SK-N-SH (cell line): Measurements from ENCODE around the gene CEP112. TPM values are rescaled to one million over a fixed set of nuclear protein-coding genes. Genes with fewer than 3 reads are reported as not detected.

Experiments used
- CTCF ChIA-PET: fragments of 300-600, 350-600 bp; formaldehyde crosslinking; extraction: SDS; loops from one replicate; lab custom pipeline; 2021; lab: Yijun Ruan, JAX
- POLR2A ChIA-PET: fragments of 350-600 bp; sonication (Branson Sonifier 250); formaldehyde crosslinking; extraction: SDS; loops from one replicate; lab custom pipeline; 2020; ENCODE audit warnings: antibody characterized with exemption, inconsistent platforms; lab: Yijun Ruan, JAX
- DNase-seq: peaks from one replicate; pipeline ENCODE4 v3.0.0; 2012
- H2AFZ ChIP-seq: fragments of 200-600 bp; sonication (generic); 2 replicates; pipeline ENCODE4 v1.8.1; 2016; ENCODE audit warnings: antibody characterized with exemption, mild to moderate bottlenecking, low read depth
- H3F3A ChIP-seq: fragments of 200-600 bp; sonication (generic); replicated peaks from 2 replicates; pipeline ENCODE3; 2016; ENCODE audit warnings: antibody characterized with exemption, mild to moderate bottlenecking; ENCODE audit not compliant: insufficient read depth
- H3K27ac ChIP-seq, 2 experiments: fragments of 200-500 bp in 1 of 2; fragments of 200-600 bp in 1 of 2; sonication (Bioruptor generic) in 1 of 2; sonication (generic), shearing (Covaris generic) in 1 of 2; 2 replicates each; pipeline versions ENCODE4 v1.5.1 to v1.6.1; 2014 to 2016; ENCODE audit warnings: low read depth in 2 of 2, inconsistent platforms in 1 of 2, low read length in 1 of 2, mild to moderate bottlenecking in 1 of 2, mixed read lengths in 1 of 2
- H3K27me3 ChIP-seq: fragments of 200-600 bp; sonication (generic), shearing (Covaris generic); 2 replicates; pipeline ENCODE4 v1.6.1; 2016; ENCODE audit warnings: mixed run types; ENCODE audit not compliant: insufficient read depth
- H3K36me3 ChIP-seq, 2 experiments: fragments of 200-500 bp in 1 of 2; fragments of 200-600 bp in 1 of 2; sonication (Bioruptor generic) in 1 of 2; sonication (generic) in 1 of 2; replicated peaks in 1 of 2; 2 replicates each; pipeline versions ENCODE3 to v1.5.1; 2014 to 2016; ENCODE audit warnings: low read length in 1 of 2, mild to moderate bottlenecking in 1 of 2; ENCODE audit not compliant: insufficient read depth in 2 of 2, control insufficient read depth in 1 of 2
- H3K4me1 ChIP-seq, 2 experiments: fragments of 200-500 bp in 1 of 2; fragments of 200-600 bp in 1 of 2; sonication (Bioruptor generic) in 1 of 2; sonication (generic), shearing (Covaris generic) in 1 of 2; 2 replicates each; pipeline versions ENCODE4 v1.5.1 to v1.6.1; 2014 to 2016; ENCODE audit warnings: low read depth in 1 of 2, low read length in 1 of 2, mixed run types in 1 of 2; ENCODE audit not compliant: insufficient read depth in 2 of 2, control insufficient read depth in 1 of 2
- H3K4me2 ChIP-seq: fragments of 200-600 bp; sonication (generic), shearing (Covaris generic); 2 replicates; pipeline ENCODE4 v1.6.1; 2017; ENCODE audit warnings: mixed run types
- H3K4me3 ChIP-seq, 2 experiments: fragments of 200-500 bp in 1 of 2; fragments of 200-600 bp in 1 of 2; sonication (Bioruptor generic) in 1 of 2; sonication (generic), shearing (Covaris generic) in 1 of 2; 2 replicates each; pipeline versions ENCODE4 v1.5.1 to v1.8.1; 2014 to 2016; ENCODE audit warnings: low read depth in 2 of 2, inconsistent platforms in 1 of 2, low read length in 1 of 2, mild to moderate bottlenecking in 1 of 2, mixed read lengths in 1 of 2, moderate library complexity in 1 of 2
- H3K79me2 ChIP-seq: fragments of 200-600 bp; sonication (generic); 2 replicates; pipeline ENCODE4 v1.8.1; 2017; ENCODE audit warnings: mild to moderate bottlenecking; ENCODE audit not compliant: insufficient read depth
- H3K9ac ChIP-seq: fragments of 200-600 bp; sonication (generic); 2 replicates; pipeline ENCODE4 v1.6.1; 2017; ENCODE audit warnings: mixed run types
- H3K9me2 ChIP-seq: fragments of 200-600 bp; sonication (generic); 2 replicates; pipeline ENCODE4 v1.6.1; 2017; ENCODE audit warnings: mixed run types
- H3K9me3 ChIP-seq: fragments of 200-600 bp; sonication (generic); 2 replicates; pipeline ENCODE4 v1.6.1; 2017; ENCODE audit warnings: mixed run types, mild to moderate bottlenecking, moderate library complexity
- H4K20me1 ChIP-seq: fragments of 200-600 bp; sonication (generic); 2 replicates; pipeline ENCODE4 v1.6.1; 2017; ENCODE audit warnings: mild to moderate bottlenecking, mixed run types; ENCODE audit not compliant: insufficient read depth
- CHD2 ChIP-seq: fragments of 150-350 bp; IDR thresholded peaks from 2 replicates; pipeline ENCODE4 v1.6.1; 2018; ENCODE audit warnings: low read length; ENCODE audit not compliant: partially characterized antibody
- CTCF ChIP-seq: fragments of 200-600 bp; sonication (generic); IDR thresholded peaks from 2 replicates; pipeline ENCODE4 v1.6.1; 2017; ENCODE audit warnings: antibody characterized with exemption, mild to moderate bottlenecking, moderate library complexity
- ELF1 ChIP-seq: IDR thresholded peaks from 2 replicates; pipeline ENCODE4 v1.4.0; 2012
- EZH2phosphoT487 ChIP-seq: fragments of 200-600 bp; sonication (generic); IDR thresholded peaks from 2 replicates; pipeline ENCODE4 v1.6.1; 2017; ENCODE audit warnings: low read depth, mixed run types, mild to moderate bottlenecking, antibody characterized with exemption, moderate library complexity, borderline replicate concordance
- FOXJ3 ChIP-seq: sonication (generic); formaldehyde crosslinking; IDR thresholded peaks from 2 replicates; pipeline ENCODE4 v1.5.1; 2020; ENCODE audit warnings: mild to moderate bottlenecking, missing genetic modification reagents
- FOXM1 ChIP-seq: IDR thresholded peaks from 2 replicates; pipeline ENCODE4 v1.4.0; 2012; ENCODE audit warnings: low read depth, mild to moderate bottlenecking
- NFIC ChIP-seq: IDR thresholded peaks from 2 replicates; pipeline ENCODE4 v1.4.0; 2012; ENCODE audit warnings: borderline replicate concordance
- NRF1 ChIP-seq: IDR thresholded peaks from 2 replicates; pipeline ENCODE4 v1.6.1; 2012; ENCODE audit warnings: low read depth, mild to moderate bottlenecking, low read length
- PBX3 ChIP-seq: IDR thresholded peaks from 2 replicates; pipeline ENCODE4; 2012
- POLR2AphosphoS5 ChIP-seq: IDR thresholded peaks from 2 replicates; pipeline ENCODE4 v1.6.1; 2012; ENCODE audit warnings: low read depth, low read length
- RFX5 ChIP-seq: IDR thresholded peaks from 2 replicates; pipeline ENCODE4 v1.6.1; 2012; ENCODE audit warnings: mild to moderate bottlenecking, improper control_type of control experiment, low read length
- SIN3A ChIP-seq: IDR thresholded peaks from 2 replicates; pipeline ENCODE4 v1.6.1; 2012; ENCODE audit warnings: low read depth, mild to moderate bottlenecking, low read length, moderate library complexity, borderline replicate concordance
- TCF12 ChIP-seq: IDR thresholded peaks from 2 replicates; pipeline ENCODE4 v1.4.0; 2012
- TEAD4 ChIP-seq: IDR thresholded peaks from 2 replicates; pipeline ENCODE4 v1.4.0; 2012; ENCODE audit warnings: mild to moderate bottlenecking, borderline replicate concordance; ENCODE audit not compliant: insufficient read depth
- USF1 ChIP-seq: IDR thresholded peaks from 2 replicates; pipeline ENCODE4 v1.4.0; 2012; ENCODE audit warnings: low read depth, borderline replicate concordance
- USF2 ChIP-seq: fragments of 150-350 bp; IDR thresholded peaks from 2 replicates; pipeline ENCODE4 v1.6.1; 2017; ENCODE audit warnings: antibody characterized with exemption, low read length, low read depth, borderline replicate concordance
- YY1 ChIP-seq: IDR thresholded peaks from 2 replicates; pipeline ENCODE4 v1.4.0; 2012; ENCODE audit warnings: low read depth, mild to moderate bottlenecking
- ZBTB33 ChIP-seq: IDR thresholded peaks from 2 replicates; pipeline ENCODE4 v1.4.0; 2012; ENCODE audit warnings: low read depth, borderline replicate concordance
- WGBS: methylation state at CpG from one replicate; pipeline ENCODE4 v1.1.6; 2017; ENCODE audit warnings: low lambda C conversion rate; 5-methylcytosine and 5-hydroxymethylcytosine counted together
- polyA plus RNA-seq, 3 experiments: library from polyadenylated mRNA; depleted of rRNA; stranded (reverse); fragments of >200 nt; gene quantifications; 2 replicates each; pipeline ENCODE4 v1.2.3, GENCODE V29; 2012

CEP112 gene
- polyA plus RNA-seq, 1 of the 3 experiments (the other 2 are of a cell fraction) = 7.9 TPM

GRCh38 chr17:65627891-65628643 is 563.9 kb downstream of the CEP112 start (continued):
- TF ChIP-seq YY1 (no peak), SIN3A (no peak), ZBTB33 (no peak), FOXM1 (no peak), EZH2phosphoT487 (no peak), RFX5 (no peak), NFIC (no peak), USF2 (no peak), TCF12 (peak; percentile 74), TEAD4 (no peak)

GRCh38 chr17:65627108-65627507 is 564.8 kb downstream of the CEP112 start:
- no peak for TF ChIP-seq ELF1
- TF ChIP-seq POLR2AphosphoS5 = no peak
- TF ChIP-seq CHD2 = no peak
- TF ChIP-seq FOXJ3 (CRISPR knock-in tag) = no peak
- TF ChIP-seq USF1 = no peak
- no peak for TF ChIP-seq NRF1
- no peak for TF ChIP-seq PBX3
- no peak for TF ChIP-seq SIN3A
- no peak for TF ChIP-seq CTCF
- H3K4me1 ChIP-seq = no peaks in the 10 kb centered on the region
- H2AFZ ChIP-seq = no peak overlapping the region
- no peak overlapping the region for H3K4me3 ChIP-seq
- no peaks in the 10 kb centered on the region for H3K27me3 ChIP-seq
- H3F3A ChIP-seq = no peaks in the 10 kb centered on the region
- POLR2A ChIA-PET = no interaction called here
- no peak for DNase-seq
- no peak overlapping the region for H3K27ac ChIP-seq
- H3K79me2 ChIP-seq = no peaks in the 10 kb centered on the region
- H3K9me3 ChIP-seq = no peaks in the 10 kb centered on the region
- H4K20me1 ChIP-seq = no peaks in the 10 kb centered on the region
- CTCF ChIA-PET = interaction anchor here (0.9 kb wide), 1 partner anchor 9 kb away, joined by 3 read pairs; no protein-coding TSS in a partner anchor
- H3K36me3 ChIP-seq = no peaks in the 10 kb centered on the region
- H3K9me2 ChIP-seq = no peaks in the 10 kb centered on the region
- WGBS = 97% methylated on average over 5 of the region's 5 CpGs
- H3K4me2 ChIP-seq = no peak overlapping the region
- no peak overlapping the region for H3K9ac ChIP-seq
